Left hindlimb (tissue), 1 donor: ENCODE results near the gene SAMD8.
"Not testable (repeated sequence)": the region's sequence is repeated elsewhere in the genome, so short reads cannot be mapped to it uniquely, and the experiment has no call there.

Experiments used
- DNase-seq: peaks from one replicate; pipeline ENCODE4 v3.0.0-alpha.2; 2018

SAMD8 gene

GRCh38 chr10:75086278-75086934 lies 25.1 kb upstream of the SAMD8 start:
- no peak for DNase-seq

GRCh38 chr10:75088640-75089039 lies 22.8 kb upstream of the SAMD8 start:
- no peak for DNase-seq

- no peak for DNase-seq
Observed at GRCh38 chr10:75089634-75090033, 21.8 kb upstream of the SAMD8 start.

GRCh38 chr10:75091146-75091545 lies 20.3 kb upstream of the SAMD8 start:
- DNase-seq, result no peak

GRCh38 chr10:75094465-75094864 lies 17.0 kb upstream of the SAMD8 start:
- DNase-seq, result no peak

GRCh38 chr10:75095631-75096030 lies 15.8 kb upstream of the SAMD8 start:
- DNase-seq, result no peak

GRCh38 chr10:75096749-75097148 lies 14.7 kb upstream of the SAMD8 start:
- DNase-seq, result no peak

- no peak for DNase-seq
Observed at GRCh38 chr10:75097666-75098285, 13.7 kb upstream of the SAMD8 start.

- no peak for DNase-seq
Observed at GRCh38 chr10:75098902-75099673, 12.4 kb upstream of the SAMD8 start.

- DNase-seq, result peak; percentile 84
Observed at GRCh38 chr10:75099952-75100763, 11.3 kb upstream of the SAMD8 start.

GRCh38 chr10:75100764-75101291 lies 10.6 kb upstream of the SAMD8 start:
- DNase-seq, result no peak

GRCh38 chr10:75101416-75102251 lies 9.8 kb upstream of the SAMD8 start:
- DNase-seq, result no peak

- no peak for DNase-seq
Observed at GRCh38 chr10:75102830-75103673, 8.4 kb upstream of the SAMD8 start.

GRCh38 chr10:75103881-75104686 lies 7.4 kb upstream of the SAMD8 start:
- no peak for DNase-seq

- DNase-seq, result no peak
Observed at GRCh38 chr10:75104842-75105241, 6.6 kb upstream of the SAMD8 start.

- no peak for DNase-seq
Observed at GRCh38 chr10:75105576-75106197, 5.8 kb upstream of the SAMD8 start.

- no peak for DNase-seq
Observed at GRCh38 chr10:75106242-75106641, 5.2 kb upstream of the SAMD8 start.

- DNase-seq, result not testable (repeated sequence)
Observed at GRCh38 chr10:75106891-75107290, 4.6 kb upstream of the SAMD8 start.
